Motor neuron (in vitro differentiated cells): ENCODE results near the gene STOM. TPM values are rescaled to one million over a fixed set of nuclear protein-coding genes. Genes with fewer than 3 reads are reported as not detected.

ENCODE experiments used
- ATAC-seq, 8 experiments: fragments of 200-7000 bp; cut with Tn5 transposase; replicated peaks in 6 of 8; 2 replicates each; pipeline ENCODE4 v1.8.0; 2021; ENCODE audit warnings: mild to moderate bottlenecking in 8 of 8, moderate library complexity in 8 of 8
- H3K27ac ChIP-seq, 2 donors: fragments of 250-450 bp; sonication (Bioruptor Pico); 2 replicates each; pipeline ENCODE4 v1.9.0; 2021; ENCODE audit warnings: antibody characterized with exemption in 2 of 2, mild to moderate bottlenecking in 2 of 2, moderate library complexity in 1 of 2
- H3K4me1 ChIP-seq, 2 donors: fragments of 250-450 bp; sonication (Bioruptor Pico); replicated peaks in 1 of 2; 2 replicates each; pipeline ENCODE4 v1.6.1; 2021; ENCODE audit warnings: antibody characterized with exemption in 2 of 2, mild to moderate bottlenecking in 2 of 2, moderate library complexity in 1 of 2
- H3K4me3 ChIP-seq, 5 donors: fragments of 250-450 bp; sonication (Bioruptor Pico); 2 replicates each; pipeline ENCODE4 v1.9.0; 2021; ENCODE audit warnings: antibody characterized with exemption in 5 of 5, mild to moderate bottlenecking in 5 of 5, moderate library complexity in 4 of 5
- WGBS, 10 experiments: fragments of 450-650 bp; shearing (Covaris generic); methylation state at CpG; one replicate each; pipeline ENCODE4 v1.0.0; 2022; 5-methylcytosine and 5-hydroxymethylcytosine counted together
- in situ Hi-C, 9 experiments: fragments of 400-800 bp; cut with MboI; loops; one replicate each; pipeline ENCODE4 v1.15.0; 2021; ENCODE audit warnings: low sequenced_read_pairs in 9 of 9, low pct_unique_long_range_greater_than_20kb in 2 of 9; ENCODE audit not compliant: unreplicated experiment in 9 of 9
- total RNA-seq, 8 experiments: library from RNA; unstranded; fragments of 300-600 nt; gene quantifications; 2 replicates each; pipeline versions ENCODE4 v1.2.3 to v1.2.4, GENCODE V29; 2022

The STOM gene
- total RNA-seq, 8 experiments from 2014 or later = 2.7 to 350 (median 23.0) TPM

DNA sequence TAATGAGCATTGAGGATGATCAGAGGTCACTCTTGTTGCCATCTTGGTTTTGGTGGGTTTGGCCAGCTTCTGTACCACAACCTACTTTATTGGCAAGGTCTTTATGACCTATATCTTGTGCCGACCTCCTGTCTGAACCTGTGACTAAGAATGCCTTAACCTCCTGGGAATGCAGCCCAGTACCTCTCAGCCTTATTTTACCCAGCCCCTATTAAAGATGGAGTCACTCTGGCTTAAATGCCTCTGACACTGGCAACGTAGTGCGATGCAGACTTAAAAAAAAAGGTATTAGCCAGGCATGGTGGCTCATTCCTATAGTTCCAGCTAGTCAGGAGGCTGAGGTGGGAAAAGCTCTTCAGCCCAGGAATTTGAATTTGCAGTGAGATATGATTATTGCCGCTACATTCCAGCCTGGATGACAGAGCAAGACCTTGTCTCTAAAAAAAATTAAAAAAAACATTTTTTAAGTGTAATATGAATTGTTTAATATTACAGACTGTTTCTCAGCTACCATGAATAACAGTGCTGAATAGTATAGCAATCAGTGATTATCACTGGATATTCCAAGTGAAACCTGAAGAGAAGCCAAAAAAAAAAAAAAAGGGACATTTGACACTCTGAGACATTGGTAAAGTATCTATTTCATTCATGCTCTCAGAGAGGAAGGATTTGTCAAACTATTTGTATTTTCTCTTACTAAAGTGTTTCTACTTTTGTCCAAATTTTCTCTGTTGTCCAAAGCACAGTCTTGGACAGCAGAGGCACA is 18.3 kb upstream of the STOM start:
- in situ Hi-C loops = loop anchor here in 5 of 9 experiments (25.0 kb wide), 1 partner anchor 176 kb away; the partner anchor contains the start of gene RAB14 (in 5 of the 5)
- 75 to 100% (median 90%) methylated on average over 1 to 4 of the region's 4 CpGs; no CpG with 5 or more reads in 2 of the 10 experiments for WGBS, 10 experiments

DNA sequence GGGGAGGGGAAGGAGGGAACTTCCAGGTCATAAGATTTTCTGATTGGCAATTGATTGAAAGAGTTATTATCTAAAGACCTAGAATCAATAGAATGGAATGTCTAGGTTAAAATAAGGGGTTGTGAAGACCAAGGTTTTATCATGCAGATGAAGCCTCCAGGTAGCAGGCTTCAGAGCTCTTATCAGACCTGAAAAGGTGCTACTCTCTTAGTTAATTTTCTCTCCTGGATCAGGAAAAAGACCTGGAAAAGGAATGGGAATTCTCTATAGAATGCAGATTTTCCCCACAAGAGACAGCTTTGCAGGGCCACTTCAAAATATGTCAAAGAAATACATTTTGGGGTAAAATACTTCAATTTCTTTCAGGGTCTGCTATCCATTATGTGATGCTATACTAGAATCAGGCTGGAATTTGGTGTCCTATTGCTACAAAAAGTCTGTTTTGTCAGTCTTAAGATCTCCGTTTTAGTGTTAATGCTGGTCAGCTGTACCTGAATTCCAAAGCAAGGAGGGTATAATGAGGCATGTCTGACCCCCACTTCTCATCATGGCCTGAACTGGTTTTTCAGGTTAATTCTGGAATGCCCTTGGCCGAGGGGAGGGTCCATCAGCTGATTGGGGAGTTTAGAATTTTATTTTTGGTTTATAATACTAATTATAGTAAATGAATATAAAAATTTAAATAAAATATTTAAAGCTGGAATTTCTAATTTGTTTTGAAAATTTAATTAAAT is 16.6 kb upstream of the STOM start:
- in situ Hi-C loops = loop anchor here in 5 of 9 experiments (25.0 kb wide), 1 partner anchor 174 kb away; the partner anchor contains the start of gene RAB14 (in 5 of the 5)
- H3K4me3 ChIP-seq = no peak overlapping the region
- 29 to 100% (median 80%) methylated on average over 1 to 2 of the region's 2 CpGs; no CpG with 5 or more reads in 1 of the 10 experiments for WGBS, 10 experiments
- no peak for ATAC-seq
- H3K4me1 ChIP-seq = no peaks in the 10 kb centered on the region
- no peak overlapping the region for H3K27ac ChIP-seq

More for the DNA sequence above, 18.3 kb upstream of the STOM start:
- H3K4me3 ChIP-seq = no peak overlapping the region
- ATAC-seq = peak in 1 of 8 experiments; percentile 28
- no peak overlapping the region for H3K27ac ChIP-seq
- no peaks in the 10 kb centered on the region for H3K4me1 ChIP-seq

DNA sequence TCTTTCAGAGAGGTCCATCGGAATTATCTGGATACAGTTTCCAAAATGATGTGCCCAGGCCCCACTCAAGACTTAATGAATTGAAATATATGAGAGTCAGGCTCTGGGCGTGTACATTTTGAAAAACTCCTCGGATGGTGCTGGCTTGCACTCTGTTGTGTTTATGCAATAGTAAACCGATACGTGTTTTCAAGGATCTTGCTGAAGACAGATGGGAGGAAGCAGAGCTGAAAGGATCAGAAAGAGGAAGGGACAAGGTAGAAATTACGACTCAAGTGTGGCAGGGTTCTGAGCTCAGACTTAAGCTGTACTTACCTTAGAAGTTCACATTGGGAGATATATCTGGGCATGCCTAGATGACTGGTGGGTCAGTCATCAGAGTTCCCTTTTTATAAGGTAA is 13.7 kb upstream of the STOM start:
- no peak overlapping the region for H3K27ac ChIP-seq
- in situ Hi-C loops = loop anchor here in 5 of 9 experiments (25.0 kb wide), 1 partner anchor 171 kb away; the partner anchor contains the start of gene RAB14 (in 5 of the 5)
- WGBS, 10 experiments = 46 to 100% (median 88%) methylated on average over 1 to 6 of the region's 6 CpGs
- no peak overlapping the region for H3K4me3 ChIP-seq
- no peak for ATAC-seq
- H3K4me1 ChIP-seq = no peaks in the 10 kb centered on the region

DNA sequence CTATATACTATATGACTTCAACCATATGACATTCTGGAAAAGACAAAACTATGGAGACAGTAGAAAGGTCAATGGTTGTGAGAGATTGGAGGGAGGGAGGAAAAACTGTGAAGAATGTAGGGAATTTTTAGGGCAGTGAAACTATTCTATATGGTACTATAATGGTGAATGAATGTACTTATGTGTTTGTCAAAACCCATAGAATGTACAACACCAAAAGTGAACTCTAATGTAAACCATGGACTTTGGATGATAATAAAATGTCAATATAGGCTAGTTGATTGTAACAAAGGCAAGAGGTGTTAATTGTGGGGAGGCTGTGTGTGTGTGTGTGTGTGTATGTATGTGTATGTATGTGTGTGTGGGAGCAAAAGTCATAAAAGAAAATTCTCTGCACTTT is 10.8 kb upstream of the STOM start:
- H3K27ac ChIP-seq = no peak overlapping the region

DNA sequence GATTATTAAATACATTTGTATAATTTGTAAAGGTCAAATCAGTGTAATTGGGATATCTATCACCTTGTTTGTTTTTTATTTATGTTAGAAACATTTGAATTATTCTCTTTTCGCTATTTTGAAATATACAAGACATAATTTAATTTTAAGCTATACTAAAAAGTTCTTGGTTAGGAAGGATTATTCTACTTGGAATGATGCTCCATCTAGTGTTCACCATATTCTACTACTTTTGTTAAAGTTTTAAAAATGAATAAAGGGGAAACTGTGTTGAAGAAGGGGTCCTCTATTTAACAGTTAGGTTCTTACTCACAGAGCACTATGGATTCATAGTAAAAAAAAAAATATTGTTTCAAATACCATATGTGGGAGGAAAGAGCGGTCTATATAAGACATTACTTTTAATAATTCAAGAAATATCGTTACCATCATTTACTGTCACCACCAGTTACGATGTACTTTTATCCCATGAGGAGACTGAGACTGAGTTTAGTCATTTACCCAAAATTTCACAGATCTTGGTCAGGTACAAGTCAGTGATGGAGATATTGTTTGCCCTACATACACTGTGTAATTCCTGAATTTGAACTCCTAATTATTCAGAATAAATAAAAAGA is 6.3 kb upstream of the STOM start:
- Histone ChIP-seq H3K27ac (no peak overlapping the region), H3K4me1 (no peaks in the 10 kb centered on the region), H3K4me3 (no peak overlapping the region)
- no peak for ATAC-seq
- 64 to 96% (median 85%) methylated on average over 3 to 4 of the region's 4 CpGs for WGBS, 10 experiments
- in situ Hi-C loops = loop anchor here in 5 of 9 experiments (25.0 kb wide), 1 partner anchor 164 kb away; the partner anchor contains the start of gene RAB14 (in 5 of the 5)

More for the DNA sequence above, 10.8 kb upstream of the STOM start:
- H3K4me3 ChIP-seq = no peak overlapping the region
- in situ Hi-C loops = loop anchor here in 5 of 9 experiments (25.0 kb wide), 1 partner anchor 169 kb away; the partner anchor contains the start of gene RAB14 (in 5 of the 5)
- H3K4me1 ChIP-seq = no peaks in the 10 kb centered on the region
- ATAC-seq = no peak

DNA sequence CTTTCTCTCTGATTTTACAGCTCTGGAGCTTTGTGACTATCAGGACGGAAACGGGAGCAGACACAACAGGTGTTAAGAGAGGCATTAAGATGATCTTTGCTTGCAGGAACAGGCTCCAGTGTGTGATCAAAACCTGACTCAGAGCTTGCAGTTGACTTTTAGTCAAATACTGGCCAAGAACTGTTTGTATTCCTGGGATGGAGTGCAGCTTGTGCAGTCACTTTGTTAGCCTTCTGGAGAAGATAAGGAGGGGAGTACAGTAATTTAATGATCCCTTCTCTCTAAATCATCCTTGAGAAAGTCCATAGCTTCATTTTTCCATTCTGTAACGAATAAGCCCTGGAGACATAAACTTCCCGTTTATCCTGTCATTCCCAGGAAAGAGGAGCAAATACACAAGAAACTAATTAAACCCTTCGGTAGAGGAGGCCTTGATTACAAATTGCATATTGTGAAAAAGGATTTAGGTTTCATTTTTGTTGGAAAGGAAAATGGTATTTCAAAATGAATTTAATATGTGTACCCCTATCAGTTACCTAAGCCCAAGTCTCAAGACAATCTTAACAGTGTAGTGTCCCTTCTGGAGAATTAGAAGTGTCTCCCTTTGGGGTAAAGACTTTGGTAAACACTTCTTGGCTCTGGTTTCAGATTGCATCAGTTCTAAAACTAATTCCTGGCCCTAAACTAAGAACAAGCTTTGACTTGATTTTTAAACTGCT is 3.1 kb upstream of the STOM start:
- Histone ChIP-seq H3K27ac (no peak overlapping the region), H3K4me3 (no peak overlapping the region), H3K4me1 (peaks cover 0 to 3% of the 10 kb centered on the region in 2 donors)
- in situ Hi-C loops = no loop called here
- ATAC-seq = no peak
- 10 to 92% (median 81%) methylated on average over 3 to 5 of the region's 5 CpGs for WGBS, 10 experiments

DNA sequence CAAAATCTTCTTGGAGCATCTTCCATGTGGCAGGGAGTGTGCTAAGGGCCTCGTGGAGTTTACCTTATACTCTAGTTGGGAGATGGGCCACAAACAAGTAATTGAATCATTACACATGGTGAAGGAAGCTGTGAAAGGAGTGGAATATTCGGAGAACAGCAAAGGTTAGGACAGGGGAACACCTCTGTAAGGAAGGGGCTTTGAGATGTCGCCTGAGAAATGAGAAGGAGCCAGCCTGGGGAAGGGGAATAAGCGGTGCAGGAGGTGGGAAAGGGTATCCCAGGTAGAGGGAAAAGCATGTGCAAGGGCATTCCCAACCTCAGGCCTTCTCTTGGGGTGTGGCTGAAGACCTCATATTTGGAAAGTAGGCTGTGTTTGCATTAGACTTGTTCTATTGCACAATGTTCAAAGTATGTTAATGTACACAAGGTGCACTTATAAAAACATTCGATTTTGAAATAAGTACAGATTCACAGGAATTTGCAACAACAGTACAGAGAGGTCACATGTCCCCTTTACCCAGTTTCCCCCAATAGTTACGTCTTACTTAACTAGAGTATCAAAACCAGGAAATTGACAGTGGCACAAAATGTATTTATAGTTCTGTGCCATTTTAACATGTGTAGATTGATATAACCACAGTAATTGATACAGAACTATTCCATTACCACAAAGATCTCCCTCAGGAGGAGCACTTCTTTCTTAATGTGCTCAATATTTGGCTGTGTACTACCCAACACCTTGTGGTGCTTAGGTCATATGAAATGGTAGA is 2.4 kb upstream of the STOM start:
- 36 to 93% (median 75%) methylated on average over 2 to 6 of the region's 6 CpGs; no CpG with 5 or more reads in 1 of the 10 experiments for WGBS, 10 experiments
- Histone ChIP-seq H3K4me3 (no peak overlapping the region), H3K27ac (no peak overlapping the region), H3K4me1 (peaks cover 0 to 3% of the 10 kb centered on the region in 2 donors)
- ATAC-seq = no peak
- in situ Hi-C loops = no loop called here

DNA sequence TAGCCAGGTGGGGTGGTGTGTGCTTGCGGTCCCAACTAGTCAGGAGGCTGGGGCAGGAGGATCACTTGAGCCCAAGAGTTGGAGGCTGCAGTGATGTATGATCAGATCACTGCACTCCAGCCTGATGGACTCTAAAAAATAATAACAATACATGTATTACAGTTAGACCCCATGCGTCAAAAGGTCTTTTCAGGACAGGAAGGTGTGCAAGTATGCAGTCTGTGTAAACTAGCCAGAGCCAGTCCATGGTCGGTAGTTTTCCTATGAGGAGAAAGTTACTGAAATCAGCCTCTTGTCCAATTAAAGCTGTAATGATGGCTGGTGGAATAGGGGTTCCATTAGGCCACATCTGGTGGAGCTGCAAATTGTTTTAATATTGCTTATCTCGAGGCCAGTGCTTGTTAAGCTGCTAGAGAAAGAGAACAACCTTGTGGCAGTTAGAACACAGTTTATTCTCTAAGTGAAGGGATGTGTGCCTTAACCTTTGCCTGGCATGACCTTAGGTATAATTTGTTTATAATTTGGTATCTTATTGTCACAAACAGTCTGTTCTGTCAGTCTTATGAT is 1.5 kb upstream of the STOM start:
- ATAC-seq = no peak
- Histone ChIP-seq H3K4me1 (peaks cover 0 to 3% of the 10 kb centered on the region in 2 donors), H3K4me3 (no peak overlapping the region), H3K27ac (no peak overlapping the region)
- 0 to 100% (median 81%) methylated on average over 1 to 4 of the region's 4 CpGs; no CpG with 5 or more reads in 1 of the 10 experiments for WGBS, 10 experiments
- in situ Hi-C loops = no loop called here

DNA sequence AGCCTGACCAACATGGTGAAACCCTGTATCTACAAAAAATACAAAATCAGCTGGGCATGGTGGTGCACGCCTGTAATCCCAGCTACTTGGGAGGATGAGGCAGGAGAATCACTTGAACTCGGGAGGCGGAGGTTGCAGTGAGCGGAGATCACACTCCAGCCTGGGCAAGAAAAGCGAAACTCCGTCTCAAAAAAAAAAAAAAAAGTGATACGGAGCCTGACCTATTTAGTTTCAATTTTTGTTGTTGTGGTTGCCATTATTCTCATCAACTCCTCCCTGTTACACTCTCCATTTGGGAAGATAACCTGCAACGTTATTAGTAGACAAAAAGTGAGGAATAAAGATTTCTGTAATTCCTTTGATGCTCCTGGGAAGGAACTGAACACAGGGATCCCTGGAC is 1.3 kb downstream of the STOM start:
- Histone ChIP-seq H3K27ac (no peak overlapping the region), H3K4me3 (peak overlapping the region in 2 of 5 donors; percentile 64 to 87), H3K4me1 (peaks cover 0 to 3% of the 10 kb centered on the region in 2 donors)
- ATAC-seq = no peak
- in situ Hi-C loops = no loop called here
- 8 to 91% (median 50%) methylated on average over 2 to 8 of the region's 8 CpGs; no CpG with 5 or more reads in 3 of the 10 experiments for WGBS, 10 experiments

DNA sequence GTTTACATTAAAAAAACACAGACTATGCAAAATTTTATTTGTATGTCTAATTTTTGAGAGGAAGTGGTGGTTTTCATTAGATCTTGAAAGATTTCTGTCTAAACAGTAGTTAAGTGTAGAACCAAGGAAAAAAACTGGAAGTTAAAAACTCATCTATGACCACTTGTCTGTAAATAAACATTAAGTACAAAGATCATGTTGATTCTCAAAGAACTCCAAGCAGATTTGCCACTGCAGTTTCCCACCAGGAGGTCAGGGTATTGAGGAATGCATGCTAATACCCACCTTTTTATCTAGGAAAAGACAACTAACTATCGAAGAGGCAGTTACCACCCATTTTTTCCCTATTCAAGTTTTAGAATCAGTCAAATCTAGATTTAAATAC is 1.9 kb downstream of the STOM start:
- no peak overlapping the region for H3K4me3 ChIP-seq
- in situ Hi-C loops = no loop called here
- H3K4me1 ChIP-seq = peaks cover 4% of the 10 kb centered on the region in 2 donors
- H3K27ac ChIP-seq = no peak overlapping the region
- 0 to 64% (median 22%) methylated on average over 1 of the region's 1 CpG; no CpG with 5 or more reads in 3 of the 10 experiments for WGBS, 10 experiments
- ATAC-seq = no peak

DNA sequence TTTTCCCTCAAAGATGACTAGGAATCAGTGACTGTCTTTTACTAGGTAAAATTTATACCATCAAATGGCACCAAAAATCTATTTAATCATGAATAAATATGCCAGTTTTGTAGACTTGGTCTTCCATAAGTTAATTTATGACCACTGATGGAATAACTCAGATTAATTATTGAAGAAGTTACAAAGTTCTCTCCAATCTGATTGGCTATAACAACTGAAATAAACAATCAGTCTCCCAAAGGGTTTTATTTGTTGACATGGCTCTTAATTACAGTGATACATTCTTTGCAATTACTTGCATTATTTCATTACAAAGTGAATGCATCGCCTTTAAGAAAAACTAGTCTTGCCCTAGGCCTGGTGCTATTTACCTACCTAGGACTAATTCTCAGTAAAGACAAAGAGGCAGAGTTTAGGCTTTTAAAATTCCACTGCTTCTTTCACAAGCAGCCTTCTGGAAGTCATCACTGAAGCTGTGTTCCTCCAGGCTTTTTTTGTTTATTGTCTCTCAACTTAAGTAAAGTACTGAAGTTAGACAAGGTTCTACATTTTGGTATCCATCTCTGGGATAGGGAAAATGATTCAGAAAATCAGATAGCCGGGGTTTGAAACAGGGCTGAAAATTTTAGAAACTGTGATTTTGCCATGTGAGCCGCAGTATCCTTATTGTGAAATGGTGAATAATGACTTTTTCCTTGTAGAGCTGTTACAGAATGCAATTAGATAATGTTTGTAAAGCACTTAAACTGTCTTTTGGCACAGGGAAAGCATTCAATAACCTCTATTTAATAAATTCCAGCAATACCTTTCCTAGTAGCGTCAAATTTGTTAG is 2.5 kb downstream of the STOM start:
- Histone ChIP-seq H3K4me3 (no peak overlapping the region), H3K27ac (no peak overlapping the region), H3K4me1 (peaks cover 8% of the 10 kb centered on the region in 2 donors)
- 4 to 83% (median 49%) methylated on average over 1 to 4 of the region's 4 CpGs for WGBS, 10 experiments
- in situ Hi-C loops = no loop called here
- no peak for ATAC-seq
